G401 (cell line): ENCODE measurements around the gene ELOVL6. TPM values are rescaled to one million over a fixed set of nuclear protein-coding genes. Genes with fewer than 3 reads are reported as not detected.
"Not testable (repeated sequence)": the region's sequence is repeated elsewhere in the genome, so short reads cannot be mapped to it uniquely, and the experiment has no call there.

Experiments
- DNase-seq: peaks from one replicate; pipeline ENCODE4 v3.0.0-alpha.2; 2015; ENCODE audit warnings: low spot score
- in situ Hi-C: cut with HindIII; loops from 2 replicates; pipeline ENCODE4 v1.10.0; 2016; ENCODE audit warnings: low sequenced_read_pairs, mixed read lengths
- total RNA-seq: library from RNA; depleted of rRNA; stranded (reverse); fragments of >200 nt; shearing (Covaris generic); gene quantifications from 2 replicates; pipeline ENCODE4 v1.2.3, GENCODE V29; 2014

ELOVL6 gene
- total RNA-seq, 1 experiment from 2014 or later: 40.5 TPM

DNA sequence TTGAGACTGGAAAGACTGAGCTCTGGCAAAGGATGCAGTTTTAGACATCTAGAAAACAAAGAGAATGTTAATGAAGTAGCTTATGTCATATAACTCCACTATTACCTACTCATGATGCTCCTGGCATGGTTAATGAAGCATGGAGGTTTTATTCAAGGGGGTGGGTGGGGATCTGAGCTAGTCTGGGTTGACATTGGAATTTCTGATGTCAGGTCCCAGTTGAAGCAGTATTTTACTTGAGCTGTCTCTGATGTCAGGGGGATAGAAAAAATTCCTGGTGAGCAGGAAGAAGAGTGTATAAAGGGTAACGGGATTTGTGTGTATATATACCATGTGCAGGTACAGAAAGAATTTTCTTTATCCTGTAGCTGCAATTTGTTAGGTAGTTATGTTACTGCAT lies 102.0 kb downstream of the ELOVL6 start:
- no peak for DNase-seq
- in situ Hi-C loops: no loop called here

DNA sequence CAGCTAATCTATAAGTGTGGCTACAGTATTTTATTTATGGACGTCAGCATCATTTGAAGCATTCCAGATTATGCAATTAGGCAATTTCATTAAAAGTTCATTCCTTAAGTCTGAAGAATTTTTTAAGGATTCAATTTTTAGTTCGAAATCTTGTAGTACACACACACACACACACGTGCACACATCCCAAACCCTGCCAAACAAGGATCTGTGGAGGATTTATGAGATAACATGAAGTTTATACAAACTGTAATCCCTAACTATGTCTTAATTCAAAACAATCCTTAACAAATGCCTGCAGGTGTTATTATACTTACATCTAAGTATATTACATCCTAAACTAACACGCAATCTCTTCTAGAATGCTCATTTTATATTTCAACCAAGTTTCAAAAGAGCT lies 105.8 kb downstream of the ELOVL6 start:
- no peak for DNase-seq
- in situ Hi-C loops: no loop called here

DNA sequence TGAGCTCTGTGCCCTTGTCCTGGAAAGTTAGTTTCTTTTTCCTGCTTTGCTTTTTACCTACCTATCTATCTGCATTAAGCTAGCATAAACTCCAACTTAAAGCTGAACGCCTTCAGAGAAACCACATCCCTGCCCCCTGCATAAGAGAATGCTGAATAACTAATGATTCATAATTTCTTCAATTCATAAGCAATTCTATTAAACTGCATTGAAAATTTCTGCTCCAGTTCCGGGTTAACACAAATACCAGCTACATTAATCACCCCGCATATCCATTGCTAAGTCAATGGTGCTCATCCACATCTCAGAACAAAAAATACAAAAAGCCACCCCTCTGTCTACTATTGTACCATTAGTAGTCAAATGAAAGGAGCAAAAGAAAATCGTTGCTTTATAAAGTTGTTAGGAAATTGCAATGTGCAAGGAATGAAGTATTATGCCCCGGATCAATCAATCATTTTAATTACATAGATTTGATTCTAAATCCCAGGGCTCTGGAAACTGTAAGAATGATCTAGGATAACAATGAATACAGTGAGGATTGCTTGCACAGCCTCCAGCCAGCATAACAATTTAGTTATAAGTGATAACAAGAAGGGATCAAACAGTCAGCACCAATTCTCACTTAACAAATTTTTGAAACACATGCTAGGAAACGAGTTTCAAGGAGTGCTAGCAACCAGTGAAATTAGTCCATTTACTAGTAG lies 106.8 kb downstream of the ELOVL6 start:
- in situ Hi-C loops: no loop called here
- no peak for DNase-seq

DNA sequence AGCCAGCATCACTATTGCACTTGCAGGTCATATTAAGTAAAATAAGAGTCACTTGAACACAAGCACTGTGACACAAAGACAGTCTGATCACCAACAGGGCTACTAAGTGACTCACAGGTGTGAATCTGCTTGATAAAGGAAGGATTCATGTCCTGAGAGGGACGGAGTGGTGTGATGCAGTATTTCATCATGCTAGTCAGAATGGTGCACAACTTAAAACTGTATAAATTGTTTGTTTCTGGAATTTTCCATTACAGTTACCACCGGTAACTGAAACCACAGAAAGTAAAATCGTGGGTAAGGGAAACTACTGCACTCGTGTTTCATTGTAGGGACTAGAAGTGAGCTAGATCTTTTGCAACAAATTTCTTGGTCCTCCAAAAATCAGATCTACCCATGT lies 109.7 kb downstream of the ELOVL6 start:
- in situ Hi-C loops: no loop called here
- no peak for DNase-seq

DNA sequence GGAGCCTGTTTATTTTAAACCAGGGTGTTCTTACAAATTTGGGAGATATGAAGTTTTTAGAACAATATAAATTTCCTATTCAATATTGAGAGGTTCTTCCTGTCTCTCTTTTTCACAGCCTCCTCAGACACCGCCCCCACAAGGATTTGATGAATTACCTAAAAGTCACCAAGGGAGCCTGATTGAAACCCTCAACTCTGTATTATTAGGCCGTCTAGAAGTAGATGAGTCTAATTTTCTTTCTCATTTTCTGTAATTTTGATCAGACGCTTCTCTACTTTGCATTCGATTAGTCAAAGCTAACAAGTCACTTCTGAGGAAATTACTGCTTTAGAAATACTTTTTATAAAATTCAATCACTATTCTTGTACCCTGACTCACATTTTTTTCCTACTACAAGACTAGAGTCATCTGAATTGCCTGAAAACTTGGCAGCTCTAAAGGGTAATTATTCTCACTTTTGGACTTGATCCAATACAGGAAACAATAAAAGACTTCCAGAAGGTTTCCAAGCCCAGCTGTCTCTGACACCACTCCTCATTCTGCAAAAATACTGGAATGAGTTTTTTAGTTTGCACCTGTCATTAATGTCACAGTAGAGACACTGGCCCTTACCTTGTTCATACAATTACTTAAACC lies 111.2 kb downstream of the ELOVL6 start:
- in situ Hi-C loops: no loop called here
- DNase-seq: peak; percentile 69

DNA sequence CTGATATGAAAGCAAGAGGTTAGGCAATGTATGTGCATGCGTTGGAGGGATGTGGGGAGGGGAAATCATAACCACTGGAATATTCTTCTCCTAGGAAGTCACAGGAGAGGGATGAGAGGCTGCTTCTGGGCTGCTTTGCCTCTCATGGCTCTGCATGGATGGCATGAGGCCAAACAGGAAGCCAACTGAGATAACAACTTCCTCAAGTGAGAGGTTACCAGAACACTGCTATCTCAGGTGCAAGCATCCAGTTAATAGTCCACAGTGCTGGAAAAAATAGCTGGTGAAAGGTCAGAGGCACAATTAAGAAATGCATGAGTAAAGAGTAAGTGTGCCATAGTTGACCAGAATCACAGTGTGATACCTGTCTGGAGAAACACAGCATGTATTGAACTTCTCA lies 113.3 kb downstream of the ELOVL6 start:
- DNase-seq: no peak
- in situ Hi-C loops: no loop called here

DNA sequence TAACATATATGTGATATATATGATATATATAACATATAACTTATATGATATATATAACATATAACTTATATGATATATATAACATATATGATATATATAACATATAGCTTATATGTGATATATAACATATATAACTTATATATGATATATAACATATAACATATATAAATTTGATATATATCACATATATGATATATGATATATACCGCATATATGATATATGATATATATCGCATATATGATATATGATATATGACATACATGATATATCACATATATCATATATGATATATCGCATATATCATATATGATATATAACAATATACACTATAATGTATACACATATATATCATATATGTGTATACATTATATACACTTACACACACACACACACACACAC lies 114.3 kb downstream of the ELOVL6 start:
- in situ Hi-C loops: no loop called here
- DNase-seq: no peak

DNA sequence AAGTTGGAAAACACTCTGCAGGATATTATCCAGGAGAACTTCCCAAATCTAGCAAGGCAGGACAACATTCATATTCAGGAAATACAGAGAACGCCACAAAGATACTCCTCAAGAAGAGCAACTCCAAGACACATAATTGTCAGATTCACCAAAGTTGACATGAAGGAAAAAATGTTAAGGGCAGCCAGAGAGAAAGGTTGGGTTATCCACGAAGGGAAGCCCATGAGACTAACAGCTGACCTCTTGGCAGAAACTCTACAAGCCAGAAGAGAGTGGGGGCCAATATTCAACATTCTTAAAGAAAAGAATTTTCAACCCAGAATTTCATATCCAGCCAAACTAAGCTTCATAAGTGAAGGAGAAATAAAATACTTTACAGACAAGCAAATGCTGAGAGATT lies 120.3 kb downstream of the ELOVL6 start:
- in situ Hi-C loops, DNase-seq: not testable (repeated sequence)

DNA sequence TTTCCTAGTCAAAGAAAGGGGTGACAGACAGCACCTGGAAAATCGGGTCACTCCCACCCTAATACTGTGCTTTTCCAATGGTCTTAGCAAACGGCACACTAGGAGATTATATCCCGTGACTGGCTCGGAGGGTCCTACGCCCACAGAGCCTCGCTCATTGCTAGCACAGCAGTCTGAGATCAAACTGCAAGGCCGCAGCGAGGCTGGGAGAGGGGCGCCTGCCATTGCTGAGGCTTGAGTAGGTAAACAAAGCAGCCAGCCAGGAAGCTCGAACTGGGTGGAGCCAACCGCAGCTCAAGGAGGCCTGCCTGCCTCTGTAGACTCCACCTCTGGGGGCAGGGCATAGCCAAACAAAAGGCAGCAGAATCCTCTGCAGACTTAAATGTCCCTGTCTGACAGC lies 121.6 kb downstream of the ELOVL6 start:
- in situ Hi-C loops: not testable (repeated sequence)

DNA sequence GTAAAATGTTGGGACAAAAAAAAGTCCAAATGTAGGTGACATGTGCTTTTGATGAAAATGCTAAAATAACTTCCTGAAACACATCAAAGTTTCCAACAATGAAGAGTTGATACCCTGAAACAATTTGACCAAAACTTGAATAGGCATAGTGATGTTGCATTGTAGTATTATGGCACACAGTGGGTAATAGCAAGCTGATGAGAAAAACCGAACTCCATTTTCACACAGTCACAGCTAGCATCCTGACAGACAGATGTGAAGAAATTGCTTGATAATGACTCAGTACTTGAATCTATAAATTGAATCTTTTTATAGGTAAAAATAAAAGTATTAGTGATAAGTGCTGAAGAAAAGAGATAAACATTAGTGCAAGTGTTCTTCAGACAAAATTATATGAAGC lies 122.5 kb downstream of the ELOVL6 start:
- in situ Hi-C loops: no loop called here
- no peak for DNase-seq

More for the DNA sequence above, 121.6 kb downstream of the ELOVL6 start:
- DNase-seq: not testable (repeated sequence)

DNA sequence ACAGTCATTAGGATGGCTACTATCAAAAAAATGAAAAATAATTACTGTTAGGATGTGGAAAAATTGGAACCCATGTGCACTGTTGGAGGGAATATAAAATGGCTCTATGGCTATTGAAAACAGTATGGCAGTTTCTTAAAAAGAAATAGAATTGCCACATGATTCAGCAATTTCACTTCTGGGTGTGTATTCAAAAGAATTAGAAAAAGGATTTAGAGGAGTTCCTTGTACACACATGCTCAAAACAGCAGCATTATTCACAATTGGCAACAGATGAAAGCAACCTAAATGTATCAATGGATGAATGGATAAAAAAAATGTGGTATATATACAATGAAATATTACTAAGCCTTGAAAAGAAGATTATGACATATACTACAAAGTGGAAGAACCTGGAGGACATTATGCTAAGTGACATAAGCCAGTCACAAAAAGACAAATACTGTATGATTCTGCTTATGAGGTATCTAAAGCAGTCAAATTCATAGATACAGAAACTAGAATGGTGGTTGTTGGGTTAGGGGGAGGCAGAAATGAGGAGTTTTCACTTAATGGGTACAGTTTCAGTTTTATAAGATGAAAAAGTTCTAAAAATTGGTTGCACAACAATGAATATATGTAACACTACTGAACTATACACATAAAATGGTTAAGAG lies 123.2 kb downstream of the ELOVL6 start:
- DNase-seq: no peak
- in situ Hi-C loops: no loop called here

DNA sequence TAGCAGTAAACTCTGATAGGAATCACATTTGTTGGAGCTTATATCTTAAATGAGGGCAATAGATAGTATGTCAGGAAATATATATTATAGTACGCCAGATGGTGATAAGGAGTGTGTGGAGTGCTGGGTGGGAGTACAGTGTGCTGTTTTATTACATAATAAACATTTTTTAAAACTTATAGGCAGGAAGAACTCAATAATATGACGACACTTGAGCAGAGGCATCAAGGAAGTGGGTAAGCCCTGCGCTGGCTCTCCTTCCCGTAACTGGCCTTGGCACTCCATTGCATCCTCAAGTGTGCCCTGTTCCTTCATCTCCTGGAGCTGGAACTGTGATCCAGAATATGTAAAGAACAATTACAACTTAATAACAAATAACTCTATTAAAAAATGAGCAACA lies 123.8 kb downstream of the ELOVL6 start:
- DNase-seq: no peak
- in situ Hi-C loops: no loop called here

DNA sequence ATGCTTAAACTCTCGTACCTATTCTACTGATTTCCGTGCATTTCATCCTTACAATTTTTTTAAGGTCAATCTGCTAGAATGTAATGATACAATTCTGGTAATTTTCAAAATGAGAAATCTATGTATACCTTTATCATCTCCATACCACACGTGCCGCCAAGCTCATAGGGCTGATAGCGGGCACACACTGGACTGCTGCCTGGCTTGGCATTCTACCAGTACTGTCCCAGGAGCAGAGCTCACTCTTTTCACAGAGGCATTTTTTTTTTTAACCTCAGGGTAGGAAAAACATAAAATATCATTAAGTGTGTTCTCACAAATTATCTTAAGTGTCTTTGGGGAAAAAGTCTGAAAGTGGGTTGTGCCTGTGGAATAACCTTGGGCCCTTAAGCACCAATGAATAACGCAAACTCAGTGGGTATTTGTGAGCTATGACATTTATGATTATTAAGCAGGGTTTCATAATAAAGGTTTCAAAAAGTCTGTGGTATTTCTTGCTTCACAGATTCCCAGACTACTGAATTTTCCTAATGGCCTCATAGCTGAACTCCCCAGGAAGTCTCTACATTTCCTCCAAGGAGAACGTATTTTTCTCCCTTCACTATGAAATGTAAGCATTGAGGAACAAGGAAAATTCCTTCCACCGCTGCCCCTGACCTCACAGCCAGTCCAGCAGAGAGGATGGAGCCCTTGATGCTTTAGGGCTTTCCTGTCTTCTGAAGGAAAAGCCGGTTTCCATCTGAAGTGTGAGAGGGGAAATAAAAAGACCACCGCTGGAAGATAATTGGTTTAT lies 125.2 kb downstream of the ELOVL6 start:
- peak; percentile 45 for DNase-seq
- in situ Hi-C loops: no loop called here

DNA sequence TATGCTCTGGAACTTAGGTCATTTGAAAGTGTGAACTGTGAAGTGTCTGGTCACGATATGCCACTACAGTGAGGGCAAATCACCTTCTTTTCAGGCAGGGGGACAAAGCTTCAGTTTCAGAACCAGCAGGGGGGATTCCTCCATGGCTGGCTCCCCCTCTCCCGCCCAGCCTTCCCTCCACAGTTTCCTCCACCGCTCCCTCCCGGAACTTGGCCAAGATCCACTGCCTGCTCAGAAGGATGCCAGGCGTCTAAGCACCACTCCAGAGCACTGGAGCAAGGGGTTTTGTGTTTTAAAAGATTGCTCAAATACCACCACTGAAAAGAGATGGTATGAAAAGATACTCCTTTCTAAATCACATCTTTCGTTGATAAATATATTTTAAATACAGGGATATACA lies 126.9 kb downstream of the ELOVL6 start:
- peak; percentile 42 for DNase-seq
- in situ Hi-C loops: no loop called here

DNA sequence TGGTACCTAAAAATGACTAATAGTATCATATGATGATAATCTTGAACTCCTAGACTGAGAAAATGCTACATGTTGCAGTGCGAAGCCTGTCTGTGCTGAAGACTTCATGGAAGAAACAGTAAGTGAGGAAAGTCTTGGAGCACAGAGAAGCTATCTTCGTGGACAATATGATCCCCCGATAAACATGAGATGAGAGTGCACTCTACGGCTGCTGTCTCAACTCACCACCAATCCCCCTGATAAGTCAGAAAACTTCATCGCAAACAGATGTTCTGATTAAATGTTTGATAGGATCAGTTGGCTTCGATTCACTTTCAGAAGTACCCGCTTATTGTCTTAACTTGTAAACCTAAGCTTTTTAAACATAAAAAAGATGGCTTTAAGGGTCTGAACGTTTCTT lies 130.2 kb downstream of the ELOVL6 start:
- in situ Hi-C loops: no loop called here
- no peak for DNase-seq

DNA sequence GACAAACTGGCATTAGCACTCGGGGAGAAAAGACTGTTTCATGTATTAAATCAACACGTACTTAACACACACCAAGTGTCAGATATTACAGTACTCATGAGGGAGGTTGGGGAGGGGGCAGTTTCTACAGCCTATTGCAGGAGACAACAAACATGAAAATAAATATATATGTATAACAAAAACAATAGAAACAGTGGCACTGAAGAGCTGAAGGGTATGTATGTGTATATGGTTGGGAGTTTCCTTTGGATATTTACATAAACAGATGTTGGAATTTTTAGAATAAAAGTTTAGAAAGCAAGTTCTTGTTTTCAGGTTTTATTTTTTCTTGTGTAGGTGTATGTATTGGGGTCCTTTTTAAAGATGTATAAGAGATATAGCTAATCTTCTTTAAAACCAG lies 133.5 kb downstream of the ELOVL6 start:
- in situ Hi-C loops: no loop called here
- DNase-seq: no peak

DNA sequence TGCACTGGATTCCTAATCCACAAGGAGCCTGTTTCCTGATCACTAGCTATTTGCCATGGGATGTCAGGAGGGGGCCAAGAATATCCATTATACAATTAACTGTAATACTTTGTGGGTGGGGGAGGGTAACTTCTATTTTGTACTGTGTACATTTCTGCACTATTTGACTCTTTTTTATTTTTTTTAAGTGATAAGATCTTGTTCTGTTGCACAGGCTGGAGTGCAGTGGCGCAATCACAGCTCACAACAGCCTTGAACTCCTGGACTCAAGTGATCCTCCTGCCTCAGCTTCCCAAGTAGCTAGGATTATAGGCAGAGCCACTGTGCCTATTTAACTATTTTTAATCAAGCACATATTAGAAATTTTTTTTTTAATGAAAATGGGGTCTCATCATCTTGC lies 134.1 kb downstream of the ELOVL6 start:
- in situ Hi-C loops: no loop called here
- DNase-seq: no peak

DNA sequence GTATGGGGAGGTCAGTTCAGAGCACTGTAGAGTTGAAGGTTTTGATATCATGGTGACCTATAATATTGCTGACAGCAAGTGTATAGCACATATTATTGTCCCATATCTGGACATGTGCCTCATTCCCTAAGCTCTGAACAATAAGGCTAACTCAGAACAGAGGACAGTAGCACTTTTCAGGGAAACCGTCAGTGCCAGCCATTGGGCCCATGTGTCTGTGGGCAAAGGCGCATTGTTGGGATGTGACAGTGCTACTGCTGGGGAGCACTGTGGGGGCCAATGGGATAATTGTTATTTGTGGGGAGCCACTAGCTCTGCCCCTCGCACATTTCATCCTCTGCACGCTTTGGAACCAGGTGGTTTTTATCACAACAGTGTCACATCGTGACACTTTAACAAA lies 136.2 kb downstream of the ELOVL6 start:
- DNase-seq: no peak
- in situ Hi-C loops: no loop called here

DNA sequence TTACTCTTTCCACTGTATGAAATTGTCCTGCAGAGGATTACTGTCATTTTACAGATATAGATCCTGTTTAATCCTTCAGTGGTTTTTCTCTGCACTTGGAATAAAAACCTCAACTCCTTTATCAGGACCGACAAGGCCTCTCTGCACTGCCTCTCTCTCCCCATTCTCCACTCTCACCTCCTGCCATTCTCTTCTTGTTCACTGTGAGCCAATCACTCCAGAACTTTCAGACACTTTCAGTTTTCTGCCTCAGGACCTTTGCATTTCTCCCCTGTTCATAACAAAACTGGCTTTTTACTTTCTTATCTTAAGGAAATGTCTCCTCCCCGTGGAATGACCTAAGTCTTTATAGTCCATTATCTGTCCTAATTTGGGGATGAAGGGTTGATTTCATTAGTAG lies 137.3 kb downstream of the ELOVL6 start:
- DNase-seq: no peak
- in situ Hi-C loops: no loop called here
